Left ventricle myocardium inferior (tissue), 1 donor: ENCODE data around the gene WDR86. TPM values are rescaled to one million over a fixed set of nuclear protein-coding genes. Genes with fewer than 3 reads are reported as not detected.

ENCODE experiments used
- DNase-seq: peaks from one replicate; pipeline ENCODE4 v3.0.0-alpha.2; 2020
- H3K27ac ChIP-seq: fragments of 200-600 bp; replicated peaks from 2 replicates; pipeline ENCODE4 v1.8.0; 2021
- H3K27me3 ChIP-seq: fragments of 200-600 bp; 2 replicates; pipeline ENCODE4 v1.8.0; 2021; ENCODE audit warnings: low read depth
- H3K36me3 ChIP-seq: fragments of 200-600 bp; 2 replicates; pipeline ENCODE4 v1.8.0; 2021
- H3K4me1 ChIP-seq: fragments of 200-600 bp; 2 replicates; pipeline ENCODE4 v1.8.0; 2021
- H3K4me3 ChIP-seq: fragments of 200-600 bp; 2 replicates; pipeline ENCODE4 v1.8.0; 2021; ENCODE audit warnings: mild to moderate bottlenecking, moderate library complexity
- H3K9me3 ChIP-seq: fragments of 200-600 bp; replicated peaks from 2 replicates; pipeline ENCODE4 v1.8.0; 2021
- intact Hi-C: fragments of 100-400 bp; cut with micrococcal nuclease; formaldehyde crosslinking; loops from one replicate; pipeline ENCODE4 v1.11.0; 2022
- total RNA-seq: library from RNA; stranded (reverse); fragmentation: NEBNext Ultra II Directional; extraction: Animal tissue kit (Norgen Biotek cat#: 25700); gene quantifications from one replicate; pipeline ENCODE4 v1.2.1, GENCODE V29; 2021
- TF ChIP-seq, protein P1 (sequence below): fragments of 200-600 bp; IDR thresholded peaks from 2 replicates; pipeline ENCODE4 v1.8.0; 2021; ENCODE audit warnings: antibody characterized with exemption, mild to moderate bottlenecking, borderline replicate concordance
- donor health status: DM: no; HTN: yes; CAD: no; lungs with severe emphysema.

The WDR86 gene
- total RNA-seq, 1 donor from 2014 or later = 0.16 TPM

DNA sequence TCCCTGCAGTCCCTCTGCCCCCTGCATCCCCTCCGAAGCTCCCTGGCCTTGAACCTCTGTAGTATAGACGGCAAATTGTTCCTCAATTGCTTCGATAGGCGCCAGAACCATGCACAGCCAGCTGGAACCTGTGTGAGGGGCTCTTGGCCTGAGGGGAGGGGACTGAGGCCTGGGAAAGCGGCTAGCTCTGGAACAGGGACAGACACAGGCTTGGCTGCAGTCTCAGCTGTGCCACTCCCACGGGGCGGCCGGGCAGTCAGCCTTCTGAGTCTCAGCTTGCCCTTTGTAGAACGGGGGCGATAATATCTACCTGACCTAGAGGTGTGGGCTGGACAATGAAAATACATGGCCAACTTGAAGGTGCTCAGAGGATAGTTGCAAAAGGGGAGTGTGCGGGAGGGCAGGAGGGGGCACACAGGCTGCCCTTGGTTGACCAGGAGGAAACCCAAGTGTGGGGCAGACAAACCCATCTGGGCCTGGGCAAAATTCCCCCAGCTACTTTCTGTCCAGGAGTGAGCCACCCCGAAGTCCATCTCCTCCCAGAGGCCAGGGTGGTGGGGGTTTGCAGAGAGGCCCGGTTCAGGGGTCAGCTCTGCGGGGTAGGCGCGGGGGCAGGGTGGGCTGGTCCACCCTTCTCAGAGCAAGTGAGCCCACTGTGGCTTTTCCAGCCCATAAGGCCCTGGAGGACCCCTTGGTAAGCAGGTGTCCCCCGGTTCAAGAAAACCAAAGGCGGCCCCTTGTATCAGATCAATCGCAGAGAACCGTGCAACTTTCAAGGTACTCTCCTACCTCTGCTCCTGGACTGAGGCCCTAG is 25.5 kb upstream of the WDR86 start:
- Histone ChIP-seq H3K4me1 (peaks cover 17% of the 10 kb centered on the region), H3K9me3 (no peaks in the 10 kb centered on the region), H3K4me3 (no peak overlapping the region), H3K27me3 (peaks cover 46% of the 10 kb centered on the region), H3K27ac (no peak overlapping the region), H3K36me3 (no peaks in the 10 kb centered on the region)
- TF ChIP-seq, protein P1, sequence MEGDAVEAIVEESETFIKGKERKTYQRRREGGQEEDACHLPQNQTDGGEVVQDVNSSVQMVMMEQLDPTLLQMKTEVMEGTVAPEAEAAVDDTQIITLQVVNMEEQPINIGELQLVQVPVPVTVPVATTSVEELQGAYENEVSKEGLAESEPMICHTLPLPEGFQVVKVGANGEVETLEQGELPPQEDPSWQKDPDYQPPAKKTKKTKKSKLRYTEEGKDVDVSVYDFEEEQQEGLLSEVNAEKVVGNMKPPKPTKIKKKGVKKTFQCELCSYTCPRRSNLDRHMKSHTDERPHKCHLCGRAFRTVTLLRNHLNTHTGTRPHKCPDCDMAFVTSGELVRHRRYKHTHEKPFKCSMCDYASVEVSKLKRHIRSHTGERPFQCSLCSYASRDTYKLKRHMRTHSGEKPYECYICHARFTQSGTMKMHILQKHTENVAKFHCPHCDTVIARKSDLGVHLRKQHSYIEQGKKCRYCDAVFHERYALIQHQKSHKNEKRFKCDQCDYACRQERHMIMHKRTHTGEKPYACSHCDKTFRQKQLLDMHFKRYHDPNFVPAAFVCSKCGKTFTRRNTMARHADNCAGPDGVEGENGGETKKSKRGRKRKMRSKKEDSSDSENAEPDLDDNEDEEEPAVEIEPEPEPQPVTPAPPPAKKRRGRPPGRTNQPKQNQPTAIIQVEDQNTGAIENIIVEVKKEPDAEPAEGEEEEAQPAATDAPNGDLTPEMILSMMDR = no peak
- intact Hi-C loops = no loop called here
- DNase-seq = no peak

DNA sequence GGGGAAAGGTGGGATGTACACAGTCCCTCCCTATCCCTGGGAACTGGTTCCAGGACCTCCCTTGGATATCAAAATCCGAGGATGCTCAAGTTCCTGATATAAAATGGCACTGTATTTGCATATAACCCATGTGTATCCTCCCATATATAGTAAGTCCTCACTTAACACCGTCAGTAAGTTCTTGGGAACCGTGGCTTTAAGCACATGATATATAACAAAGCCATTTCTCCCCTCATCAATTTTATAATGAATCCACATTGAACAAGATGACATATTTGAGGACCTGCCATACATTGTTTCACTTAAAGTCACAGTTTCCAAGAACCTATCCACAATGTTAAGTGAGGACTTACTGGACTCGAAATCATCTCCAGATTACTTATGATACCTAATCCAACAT is 24.7 kb upstream of the WDR86 start:
- Histone ChIP-seq H3K4me1 (peaks cover 10% of the 10 kb centered on the region), H3K4me3 (no peak overlapping the region), H3K9me3 (no peaks in the 10 kb centered on the region), H3K27me3 (peaks cover 38% of the 10 kb centered on the region), H3K36me3 (no peaks in the 10 kb centered on the region), H3K27ac (no peak overlapping the region)
- intact Hi-C loops = no loop called here
- DNase-seq = no peak
- TF ChIP-seq, protein P1 = no peak

DNA sequence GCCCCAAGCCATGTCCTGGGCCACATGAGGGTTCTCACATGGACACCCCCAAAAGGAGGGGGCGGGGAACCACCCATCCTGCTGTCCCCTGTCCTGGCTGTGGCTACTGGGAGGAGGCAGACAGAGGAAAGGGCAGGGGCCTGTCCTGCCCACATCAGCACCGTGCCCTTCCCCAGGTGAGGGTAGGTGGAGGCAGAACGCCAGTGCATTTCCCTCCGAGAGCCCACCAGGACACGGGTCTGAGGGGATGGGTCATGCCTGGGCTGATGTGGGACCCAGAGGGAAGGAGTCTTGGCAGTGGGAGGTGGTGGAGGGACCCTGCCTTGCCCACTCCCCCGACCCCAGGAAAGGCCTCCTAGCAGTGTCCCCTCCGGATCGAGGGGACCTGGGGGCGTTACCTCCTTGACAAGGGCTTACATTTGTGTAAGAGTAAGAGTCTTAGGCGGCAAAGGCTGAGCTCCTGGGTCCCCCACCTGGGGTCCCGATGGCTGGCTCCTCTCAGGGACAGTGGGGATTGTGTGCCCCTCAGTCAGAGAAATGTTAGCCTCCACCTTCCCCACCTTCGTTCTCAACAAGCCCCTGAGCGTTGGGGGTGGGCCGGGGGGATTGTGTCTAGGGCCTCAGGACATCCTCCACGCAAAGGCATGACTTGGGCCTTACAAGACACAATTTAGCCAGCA is 24.0 kb upstream of the WDR86 start:
- DNase-seq = no peak
- Histone ChIP-seq H3K27ac (no peak overlapping the region), H3K9me3 (no peaks in the 10 kb centered on the region), H3K36me3 (no peaks in the 10 kb centered on the region), H3K4me3 (no peak overlapping the region), H3K4me1 (peaks cover 8% of the 10 kb centered on the region), H3K27me3 (peaks cover 32% of the 10 kb centered on the region)
- TF ChIP-seq, protein P1 = no peak
- intact Hi-C loops = no loop called here

DNA sequence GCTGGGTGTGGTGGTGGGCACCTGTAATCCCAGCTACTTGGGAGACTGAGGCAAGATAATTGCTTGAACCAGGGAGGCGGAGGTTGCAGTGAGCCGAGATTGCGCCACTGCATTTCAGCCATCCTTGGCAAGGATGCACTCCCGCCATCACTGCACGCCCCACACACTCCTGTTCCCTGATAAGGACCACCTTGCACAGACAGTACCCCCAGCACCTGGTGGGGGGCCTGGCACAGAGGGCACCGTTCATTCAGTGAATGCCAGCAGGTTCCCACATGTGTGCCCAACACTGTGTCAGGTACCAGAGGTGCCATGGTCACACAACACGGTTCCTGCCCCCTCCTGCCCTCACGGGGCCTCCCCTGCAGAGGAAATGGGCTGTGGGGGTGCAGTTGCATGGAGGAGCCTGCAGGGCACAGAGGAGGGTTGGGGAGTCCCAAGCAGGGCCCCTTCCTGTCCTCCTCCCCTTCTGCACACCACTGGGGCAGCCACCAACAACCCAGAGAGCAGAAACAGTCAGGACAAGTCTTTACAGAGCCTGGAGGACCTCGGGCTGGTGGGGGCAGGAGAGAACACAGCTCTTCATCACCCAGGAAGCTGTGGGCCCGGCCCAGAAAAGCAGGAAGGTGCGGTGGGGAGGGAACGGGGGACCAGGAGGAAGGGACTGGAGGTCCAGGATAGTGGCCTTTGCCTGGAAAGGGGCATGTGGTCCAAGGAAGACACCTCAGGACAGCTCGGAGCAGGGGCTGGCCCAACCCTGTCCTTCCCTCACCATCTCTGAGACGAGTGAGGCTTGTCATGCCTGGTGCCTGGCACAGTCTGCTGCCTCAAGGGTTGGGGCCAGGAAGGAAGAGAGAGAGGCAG is 23.1 kb upstream of the WDR86 start:
- Histone ChIP-seq H3K36me3 (no peaks in the 10 kb centered on the region), H3K27me3 (peaks cover 22% of the 10 kb centered on the region), H3K4me3 (no peak overlapping the region), H3K27ac (no peak overlapping the region), H3K9me3 (no peaks in the 10 kb centered on the region), H3K4me1 (peaks cover 8% of the 10 kb centered on the region)
- DNase-seq = no peak
- TF ChIP-seq, protein P1 = no peak
- intact Hi-C loops = no loop called here

DNA sequence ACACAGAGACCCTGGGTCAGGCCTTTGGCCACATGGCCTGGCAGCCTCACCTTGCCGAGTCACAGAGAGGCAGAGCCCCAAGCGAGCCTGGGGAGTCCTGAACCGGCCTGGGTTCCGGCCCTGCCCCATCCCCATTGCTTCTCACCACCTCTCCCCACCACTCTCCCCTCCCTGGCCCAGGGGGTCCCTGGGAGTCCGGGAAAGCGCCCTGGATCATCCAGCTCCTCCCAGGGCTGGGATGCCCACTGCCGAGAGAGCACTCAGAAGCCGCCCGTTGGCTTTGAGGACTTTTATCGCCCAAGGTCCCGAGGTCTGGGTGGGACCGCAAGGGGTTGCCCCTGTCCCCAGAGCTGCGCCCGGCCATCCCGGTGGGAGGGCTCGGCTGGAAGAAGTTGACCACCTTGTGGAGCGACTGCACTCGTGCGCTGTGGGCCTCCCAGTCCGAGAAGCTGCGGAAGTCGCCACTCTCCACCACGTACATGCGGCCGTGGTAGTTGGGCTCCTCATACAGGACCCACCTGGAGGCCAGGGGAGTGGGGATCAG is 22.0 kb upstream of the WDR86 start:
- H3K27me3 ChIP-seq = peaks cover 13% of the 10 kb centered on the region
- no peak overlapping the region for H3K27ac ChIP-seq
- TF ChIP-seq, protein P1 = no peak
- DNase-seq = no peak
- no peaks in the 10 kb centered on the region for H3K9me3 ChIP-seq
- no peaks in the 10 kb centered on the region for H3K36me3 ChIP-seq
- no peak overlapping the region for H3K4me3 ChIP-seq
- intact Hi-C loops = no loop called here
- peaks cover 6% of the 10 kb centered on the region for H3K4me1 ChIP-seq
